ENCODE measurements around the gene NPW.

- TF ChIP-seq CTCF (IDR thresholded peaks at IDR 0.05; ENCODE audit: extremely low read depth in 1 of 2, insufficient read depth in 1 of 2, low read depth in 1 of 2, low read length in 2 of 2) (no peak), POLR2A (IDR thresholded peaks at IDR 0.05; ENCODE audit: low read depth, low read length) (no peak), POLR2AphosphoS5 (IDR thresholded peaks at IDR 0.05; ENCODE audit: insufficient read depth, low read depth, low read length) (no peak), EZH2 (IDR thresholded peaks at IDR 0.05; ENCODE audit: borderline replicate concordance, low read depth, low read length, severe bottlenecking) (no peak), MAX (IDR thresholded peaks at IDR 0.05; ENCODE audit: insufficient read depth, insufficient read length) (no peak)
Observed at GRCh38 chr16:1982013-1982433, 37.6 kb upstream of the NPW start.
